Peyer's patch (tissue), 4 donors: ENCODE data around the gene MESP2. TPM values are rescaled to one million over a fixed set of nuclear protein-coding genes. Genes with fewer than 3 reads are reported as not detected.

Experiments used
- DNase-seq, 3 donors: peaks; one replicate each; pipeline ENCODE4 v3.0.0-alpha.2; 2017 to 2019
- H3K27ac ChIP-seq, 4 donors: fragments of 200-600 bp; sonication (generic); one replicate each; pipeline ENCODE4 v1.5.1; 2016 to 2019
- H3K27me3 ChIP-seq, 2 donors: fragments of 200-600 bp; sonication (generic); one replicate each; pipeline ENCODE4 v1.5.1; 2019
- H3K36me3 ChIP-seq, 3 donors: fragments of 200-600 bp; sonication (generic); one replicate each; pipeline ENCODE4 v1.5.1; 2016 to 2019
- H3K4me1 ChIP-seq, 4 donors: fragments of 200-600 bp; sonication (generic); one replicate each; pipeline ENCODE4 v1.5.1; 2016 to 2019
- H3K4me3 ChIP-seq, 4 donors: fragments of 200-600 bp; sonication (generic); 1 replicate in 3 of 4; 2 replicates in 1 of 4; pipeline ENCODE4 v1.5.1; 2016 to 2019; ENCODE audit warnings: mild to moderate bottlenecking in 1 of 4
- H3K9me3 ChIP-seq, 4 donors: fragments of 200-600 bp; sonication (generic); one replicate each; pipeline ENCODE4 v1.5.1; 2016 to 2019; ENCODE audit warnings: mild to moderate bottlenecking in 1 of 4
- CTCF ChIP-seq, 6 experiments: fragments of 450-650 bp in 4 of 6; fragments of 200-600 bp in 2 of 6; sonication (generic) in 1 of 6; IDR thresholded peaks; one replicate each; pipeline ENCODE4 v1.5.1; 2017 to 2019; ENCODE audit warnings: antibody characterized with exemption in 6 of 6, mild to moderate bottlenecking in 3 of 6, moderate library complexity in 1 of 6
- POLR2A ChIP-seq, 2 donors: fragments of 450-650 bp; IDR thresholded peaks; one replicate each; pipeline ENCODE4 v1.5.1; 2017; ENCODE audit warnings: antibody characterized with exemption in 2 of 2, mild to moderate bottlenecking in 2 of 2, moderate library complexity in 2 of 2
- total RNA-seq, 4 donors: library from RNA; depleted of rRNA; stranded (reverse); fragments of >200 nt; gene quantifications; one replicate each; pipeline ENCODE4 v1.1.0, GENCODE V29; 2016

The MESP2 gene
- total RNA-seq, 4 donors from 2014 or later: not detected

- Histone ChIP-seq H3K27me3 (no peaks in the 10 kb centered on the region), H3K9me3 (no peaks in the 10 kb centered on the region), H3K4me1 (no peaks in the 10 kb centered on the region), H3K27ac (no peak overlapping the region), H3K36me3 (no peaks in the 10 kb centered on the region), H3K4me3 (no peak overlapping the region)
- DNase-seq: peak in 2 of 3 donors; percentile 41 to 77
- TF ChIP-seq CTCF (IDR thresholded peaks at IDR 0.05): peak; percentile 86 to 96 (median 92)
- no peak for TF ChIP-seq POLR2A (IDR thresholded peaks at IDR 0.05)
Observed at GRCh38 chr15:89740137-89740536, 36.0 kb upstream of the MESP2 start.

GRCh38 chr15:89743011-89743410 is 33.1 kb upstream of the MESP2 start:
- H3K4me3 ChIP-seq: no peak overlapping the region
- H3K27me3 ChIP-seq: no peaks in the 10 kb centered on the region
- no peaks in the 10 kb centered on the region for H3K9me3 ChIP-seq
- H3K27ac ChIP-seq: no peak overlapping the region
- TF ChIP-seq CTCF (IDR thresholded peaks at IDR 0.05) (no peak), POLR2A (IDR thresholded peaks at IDR 0.05) (no peak)
- no peak for DNase-seq
- H3K4me1 ChIP-seq: no peaks in the 10 kb centered on the region
- no peaks in the 10 kb centered on the region for H3K36me3 ChIP-seq

GRCh38 chr15:89743594-89743993 is 32.5 kb upstream of the MESP2 start:
- Histone ChIP-seq H3K27me3 (no peaks in the 10 kb centered on the region), H3K4me1 (no peaks in the 10 kb centered on the region), H3K4me3 (no peak overlapping the region), H3K27ac (no peak overlapping the region), H3K9me3 (no peaks in the 10 kb centered on the region), H3K36me3 (no peaks in the 10 kb centered on the region)
- DNase-seq: no peak
- no peak for TF ChIP-seq POLR2A (IDR thresholded peaks at IDR 0.05)
- TF ChIP-seq CTCF (IDR thresholded peaks at IDR 0.05): no peak

- no peak overlapping the region for H3K4me3 ChIP-seq
- H3K9me3 ChIP-seq: no peaks in the 10 kb centered on the region
- H3K36me3 ChIP-seq: no peaks in the 10 kb centered on the region
- no peak overlapping the region for H3K27ac ChIP-seq
- peaks cover 0 to 10% (median 4%) of the 10 kb centered on the region in 4 donors for H3K4me1 ChIP-seq
- H3K27me3 ChIP-seq: no peaks in the 10 kb centered on the region
- TF ChIP-seq POLR2A (IDR thresholded peaks at IDR 0.05) (no peak), CTCF (IDR thresholded peaks at IDR 0.05) (no peak)
- DNase-seq: no peak
Observed at GRCh38 chr15:89745131-89745530, 31.0 kb upstream of the MESP2 start.

- no peaks in the 10 kb centered on the region for H3K36me3 ChIP-seq
- no peak overlapping the region for H3K4me3 ChIP-seq
- no peak overlapping the region for H3K27ac ChIP-seq
- TF ChIP-seq CTCF (IDR thresholded peaks at IDR 0.05): no peak
- no peak for TF ChIP-seq POLR2A (IDR thresholded peaks at IDR 0.05)
- H3K4me1 ChIP-seq: peaks cover 0 to 14% (median 8%) of the 10 kb centered on the region in 4 donors
- H3K27me3 ChIP-seq: no peaks in the 10 kb centered on the region
- H3K9me3 ChIP-seq: no peaks in the 10 kb centered on the region
- no peak for DNase-seq
Observed at GRCh38 chr15:89745768-89746167, 30.4 kb upstream of the MESP2 start.

- Histone ChIP-seq H3K4me1 (peaks cover 0 to 18% (median 8%) of the 10 kb centered on the region in 4 donors), H3K27me3 (no peaks in the 10 kb centered on the region), H3K27ac (no peak overlapping the region), H3K9me3 (no peaks in the 10 kb centered on the region), H3K36me3 (no peaks in the 10 kb centered on the region), H3K4me3 (no peak overlapping the region)
- DNase-seq: no peak
- no peak for TF ChIP-seq CTCF (IDR thresholded peaks at IDR 0.05)
- no peak for TF ChIP-seq POLR2A (IDR thresholded peaks at IDR 0.05)
Observed at GRCh38 chr15:89746386-89746780, 29.7 kb upstream of the MESP2 start.
